ENCODE results near the gene TNRC18.
"Not testable (repeated sequence)": the region's sequence is repeated elsewhere in the genome, so short reads cannot be mapped to it uniquely, and the experiment has no call there.

Gene TNRC18

GRCh38 chr7:5266191-5267028 is 157.2 kb downstream of the TNRC18 start:
- Histone ChIP-seq H3K14ac (ENCODE audit: low read length in 2 of 2) (no peak overlapping the region), H3K36me3 (ENCODE audit: control insufficient read depth in 1 of 2, insufficient read depth in 2 of 2, low read depth in 1 of 2, low read length in 2 of 2) (no peaks in the 10 kb centered on the region), H2BK12ac (ENCODE audit: low read length in 2 of 2) (no peak overlapping the region), H3K27ac (ENCODE audit: low read length, poor library complexity, severe bottlenecking) (no peak overlapping the region), H3K79me1 (replicated peaks; ENCODE audit: low read length, poor library complexity, severe bottlenecking) (no peaks in the 10 kb centered on the region), H3K18ac (ENCODE audit: low read depth in 1 of 2, low read length in 2 of 2) (no peak overlapping the region), H3K4me3 (ENCODE audit: insufficient read depth in 1 of 2, low read depth in 1 of 2, low read length in 2 of 2) (no peak overlapping the region), H4K91ac (ENCODE audit: low read length) (no peak overlapping the region), H2BK120ac (ENCODE audit: low read depth, low read length) (no peak overlapping the region), H3K27me3 (ENCODE audit: control insufficient read depth in 1 of 2, insufficient read depth in 1 of 2, low read length in 2 of 2) (peaks cover 10 to 25% of the 10 kb centered on the region in 2 experiments), H2AFZ (ENCODE audit: low read depth, low read length) (no peak overlapping the region), H3K4me1 (ENCODE audit: control insufficient read depth, insufficient read depth, low read depth, low read length) (peaks cover 5% of the 10 kb centered on the region), H2BK5ac (ENCODE audit: low read depth, low read length, poor library complexity, severe bottlenecking) (no peak overlapping the region), H3K23ac (ENCODE audit: low read length in 2 of 2) (no peak overlapping the region), H4K8ac (ENCODE audit: low read length) (no peak overlapping the region), H3K4me2 (ENCODE audit: low read length, poor library complexity, severe bottlenecking) (no peak overlapping the region), H3K9me3 (ENCODE audit: control insufficient read depth, low read length) (no peaks in the 10 kb centered on the region), H2AK5ac (ENCODE audit: low read length, severe bottlenecking) (no peak overlapping the region), H3K4ac (ENCODE audit: low read depth in 1 of 2, low read length in 2 of 2) (no peak overlapping the region), H3K9ac (ENCODE audit: low read length) (no peak overlapping the region), H2BK15ac (ENCODE audit: low read depth, poor library complexity, severe bottlenecking) (no peak overlapping the region)
- peak; percentile 9 for DNase-seq
- 56% methylated on average over 20 of the region's 20 CpGs for WGBS

GRCh38 chr7:5265320-5266190 is 158.1 kb downstream of the TNRC18 start:
- Histone ChIP-seq H3K23ac (ENCODE audit: low read length in 2 of 2) (peak overlapping the region in 1 of 2 experiments; percentile 47), H3K4ac (ENCODE audit: low read depth in 1 of 2, low read length in 2 of 2) (no peak overlapping the region), H2BK5ac (ENCODE audit: low read depth, low read length, poor library complexity, severe bottlenecking) (no peak overlapping the region), H3K4me2 (ENCODE audit: low read length, poor library complexity, severe bottlenecking) (no peak overlapping the region), H3K36me3 (ENCODE audit: control insufficient read depth in 1 of 2, insufficient read depth in 2 of 2, low read depth in 1 of 2, low read length in 2 of 2) (no peaks in the 10 kb centered on the region), H3K18ac (ENCODE audit: low read depth in 1 of 2, low read length in 2 of 2) (no peak overlapping the region), H3K9me3 (ENCODE audit: control insufficient read depth, low read length) (no peaks in the 10 kb centered on the region), H3K4me1 (ENCODE audit: control insufficient read depth, insufficient read depth, low read depth, low read length) (peaks cover 5% of the 10 kb centered on the region), H2AK5ac (ENCODE audit: low read length, severe bottlenecking) (no peak overlapping the region), H3K27ac (ENCODE audit: low read length, poor library complexity, severe bottlenecking) (no peak overlapping the region), H3K4me3 (ENCODE audit: insufficient read depth in 1 of 2, low read depth in 1 of 2, low read length in 2 of 2) (no peak overlapping the region), H3K27me3 (ENCODE audit: control insufficient read depth in 1 of 2, insufficient read depth in 1 of 2, low read length in 2 of 2) (peaks cover 10 to 23% of the 10 kb centered on the region in 2 experiments), H2BK15ac (ENCODE audit: low read depth, poor library complexity, severe bottlenecking) (no peak overlapping the region), H3K79me1 (replicated peaks; ENCODE audit: low read length, poor library complexity, severe bottlenecking) (no peaks in the 10 kb centered on the region), H3K9ac (ENCODE audit: low read length) (no peak overlapping the region), H2BK12ac (ENCODE audit: low read length in 2 of 2) (no peak overlapping the region), H2BK120ac (ENCODE audit: low read depth, low read length) (no peak overlapping the region), H3K14ac (ENCODE audit: low read length in 2 of 2) (no peak overlapping the region), H4K8ac (ENCODE audit: low read length) (no peak overlapping the region), H4K91ac (ENCODE audit: low read length) (no peak overlapping the region), H2AFZ (ENCODE audit: low read depth, low read length) (no peak overlapping the region)
- WGBS = 83% methylated on average over 19 of the region's 19 CpGs
- DNase-seq = no peak

- not testable (repeated sequence) for H3K4me2 ChIP-seq (ENCODE audit: low read length, poor library complexity, severe bottlenecking)
- WGBS = 37% methylated on average over 10 of the region's 10 CpGs
These were observed 160.6 kb downstream of the TNRC18 start for GRCh38 chr7:5263066-5263465.

GRCh38 chr7:5260530-5261068 is 163.0 kb downstream of the TNRC18 start:
- not testable (repeated sequence) for H2AK5ac ChIP-seq (ENCODE audit: low read length, severe bottlenecking); H3K9ac ChIP-seq (ENCODE audit: low read length); H2BK12ac ChIP-seq (ENCODE audit: low read length in 2 of 2); H3K79me1 ChIP-seq (replicated peaks; ENCODE audit: low read length, poor library complexity, severe bottlenecking); DNase-seq; H2BK5ac ChIP-seq (ENCODE audit: low read depth, low read length, poor library complexity, severe bottlenecking); H3K36me3 ChIP-seq (ENCODE audit: control insufficient read depth in 1 of 2, insufficient read depth in 2 of 2, low read depth in 1 of 2, low read length in 2 of 2); H3K18ac ChIP-seq (ENCODE audit: low read depth in 1 of 2, low read length in 2 of 2); H3K4ac ChIP-seq (ENCODE audit: low read depth in 1 of 2, low read length in 2 of 2); H3K27ac ChIP-seq (ENCODE audit: low read length, poor library complexity, severe bottlenecking); H3K23ac ChIP-seq (ENCODE audit: low read length in 2 of 2); H4K8ac ChIP-seq (ENCODE audit: low read length); H2BK120ac ChIP-seq (ENCODE audit: low read depth, low read length); H3K4me2 ChIP-seq (ENCODE audit: low read length, poor library complexity, severe bottlenecking); H2AFZ ChIP-seq (ENCODE audit: low read depth, low read length); H3K9me3 ChIP-seq (ENCODE audit: control insufficient read depth, low read length); H4K91ac ChIP-seq (ENCODE audit: low read length); H2BK15ac ChIP-seq (ENCODE audit: low read depth, poor library complexity, severe bottlenecking); H3K4me3 ChIP-seq (ENCODE audit: insufficient read depth in 1 of 2, low read depth in 1 of 2, low read length in 2 of 2); H3K4me1 ChIP-seq (ENCODE audit: control insufficient read depth, insufficient read depth, low read depth, low read length); H3K14ac ChIP-seq (ENCODE audit: low read length in 2 of 2)
- WGBS = 93% methylated on average over 12 of the region's 15 CpGs
- peaks cover 10 to 13% of the 10 kb centered on the region in 2 experiments for H3K27me3 ChIP-seq (ENCODE audit: control insufficient read depth in 1 of 2, insufficient read depth in 1 of 2, low read length in 2 of 2)

More at GRCh38 chr7:5263066-5263465, 160.6 kb downstream of the TNRC18 start:
- H3K79me1 ChIP-seq (replicated peaks; ENCODE audit: low read length, poor library complexity, severe bottlenecking); H2BK5ac ChIP-seq (ENCODE audit: low read depth, low read length, poor library complexity, severe bottlenecking); H3K4me3 ChIP-seq (ENCODE audit: insufficient read depth in 1 of 2, low read depth in 1 of 2, low read length in 2 of 2); H2BK12ac ChIP-seq (ENCODE audit: low read length in 2 of 2); H3K4ac ChIP-seq (ENCODE audit: low read depth in 1 of 2, low read length in 2 of 2); H3K9ac ChIP-seq (ENCODE audit: low read length); H4K91ac ChIP-seq (ENCODE audit: low read length); H3K27ac ChIP-seq (ENCODE audit: low read length, poor library complexity, severe bottlenecking); H2AFZ ChIP-seq (ENCODE audit: low read depth, low read length); H2AK5ac ChIP-seq (ENCODE audit: low read length, severe bottlenecking); H3K36me3 ChIP-seq (ENCODE audit: control insufficient read depth in 1 of 2, insufficient read depth in 2 of 2, low read depth in 1 of 2, low read length in 2 of 2); H3K14ac ChIP-seq (ENCODE audit: low read length in 2 of 2); H2BK120ac ChIP-seq (ENCODE audit: low read depth, low read length); H3K23ac ChIP-seq (ENCODE audit: low read length in 2 of 2); H3K4me1 ChIP-seq (ENCODE audit: control insufficient read depth, insufficient read depth, low read depth, low read length); H3K18ac ChIP-seq (ENCODE audit: low read depth in 1 of 2, low read length in 2 of 2); H2BK15ac ChIP-seq (ENCODE audit: low read depth, poor library complexity, severe bottlenecking); H4K8ac ChIP-seq (ENCODE audit: low read length); DNase-seq; H3K9me3 ChIP-seq (ENCODE audit: control insufficient read depth, low read length): not testable (repeated sequence)
- H3K27me3 ChIP-seq (ENCODE audit: control insufficient read depth in 1 of 2, insufficient read depth in 1 of 2, low read length in 2 of 2) = peaks cover 10 to 23% of the 10 kb centered on the region in 2 experiments
